Cardiac ventricle fibroblast (primary cell): ENCODE data around the gene ELP2. TPM values are rescaled to one million over a fixed set of nuclear protein-coding genes. Genes with fewer than 3 reads are reported as not detected.

ENCODE experiments used
- total RNA-seq: library from RNA; depleted of rRNA; stranded (reverse); fragments of >200 nt; gene quantifications from 2 replicates; pipeline ENCODE4 v1.2.3, GENCODE V29; 2015

ELP2 gene
- total RNA-seq = 36.7 and 59.2 TPM in 2 replicates

GRCh38 chr18:36129300-36130038 is at the start of gene ELP2, which contains the start of gene SLC39A6:
ELP2 (plus strand) TSS chr18:36129899; CDS start chr18:36129934, 35 bp downstream.
SLC39A6 (minus strand) TSS chr18:36129340; CDS start chr18:36127007, 2,333 bp downstream.

GRCh38 chr18:36187193-36187825 is 57.6 kb downstream of the ELP2 start, which contains the start of gene MOCOS:
MOCOS (plus strand) TSS chr18:36187497; CDS start chr18:36187540, 43 bp downstream.

Other genes with a start within 250 kb of the ELP2 start
- 18.1 and 23.2 TPM in 2 replicates for gene RPRD1A, start 62.3 kb upstream of the ELP2 start, total RNA-seq
- 49.5 and 54.5 TPM in 2 replicates for gene SLC39A6, start 559 bp upstream of the ELP2 start, total RNA-seq
- 1.2 and 2.2 TPM in 2 replicates for gene MOCOS, start 57.6 kb downstream of the ELP2 start, total RNA-seq
- 0.10 TPM in 1 of 2 replicates, not detected in the other for gene FHOD3, start 167.8 kb downstream of the ELP2 start, total RNA-seq